NB4 (cell line): Measurements from ENCODE around the gene CACNA2D3.

Experiments
- CTCF ChIP-seq: IDR thresholded peaks from one replicate; pipeline ENCODE4 v1.5.1; 2012; ENCODE audit warnings: low read depth, low read length
- MYC ChIP-seq: IDR thresholded peaks from 2 replicates; pipeline ENCODE4 v1.6.1; 2011; ENCODE audit warnings: low read depth, low read length
- POLR2A ChIP-seq: IDR thresholded peaks from 2 replicates; pipeline ENCODE4 v1.6.1; 2011; ENCODE audit warnings: mild to moderate bottlenecking; ENCODE audit not compliant: insufficient read length; ENCODE audit errors: extremely low read depth

GRCh38 chr3:55060896-55061719, 938.8 kb downstream of the CACNA2D3 start:
- TF ChIP-seq CTCF (no peak), POLR2A (no peak), MYC (no peak)
